ENCODE results near the gene ANP32B. TPM values are rescaled to one million over a fixed set of nuclear protein-coding genes. Genes with fewer than 3 reads are reported as not detected.

Gene ANP32B
- total and polyA plus RNA-seq, 2 donors (not counting 1 experiment from before 2014, with no cell fraction given) = 17.6 to 138 TPM

DNA sequence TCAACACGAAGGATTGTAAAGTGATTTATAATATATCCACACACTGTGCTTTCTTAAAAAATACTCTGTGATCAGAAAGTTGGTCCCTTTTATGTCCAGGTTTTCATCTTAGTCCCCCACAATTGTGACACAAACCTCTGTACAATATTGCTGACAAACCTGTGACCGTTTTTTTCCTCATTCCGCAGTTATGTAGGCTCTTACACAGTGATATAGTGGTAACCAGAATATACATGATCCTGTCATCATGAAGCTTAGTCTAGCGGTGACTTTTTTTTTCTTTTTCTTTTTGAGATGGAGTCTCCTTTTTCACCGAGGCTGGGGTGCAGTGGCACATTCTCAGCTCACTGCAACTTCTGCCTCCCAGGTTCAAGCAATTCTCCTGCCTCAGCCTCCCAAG, 8.7 kb downstream of the ANP32B start:
- peak overlapping the region in 1 of 2 donors; percentile 31 for H3K27ac ChIP-seq (ENCODE audit: low read length in 2 of 2)

DNA sequence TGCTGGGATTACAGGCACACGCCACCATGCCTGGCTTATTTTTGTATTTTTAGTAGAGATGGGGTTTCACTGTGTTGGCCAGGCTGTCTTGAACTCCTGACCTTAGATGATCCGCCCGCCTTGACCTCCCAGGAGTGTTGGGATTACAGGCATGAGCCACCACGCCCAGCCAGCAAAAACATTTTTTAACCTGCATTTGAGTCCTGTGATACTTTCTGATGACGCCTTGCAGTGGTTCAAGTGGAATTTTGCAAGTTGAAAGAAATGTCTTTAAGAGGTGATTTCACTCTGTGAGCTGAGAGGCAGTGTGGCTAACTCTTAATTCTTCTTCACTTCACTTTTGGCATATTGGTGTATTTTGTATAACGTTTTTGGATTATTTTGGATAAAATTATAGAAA, 9.1 kb downstream of the ANP32B start:
- Histone ChIP-seq H2AFZ (ENCODE audit: insufficient read depth, low read depth, low read length, poor library complexity, severe bottlenecking) (no peak overlapping the region), H3K27ac (ENCODE audit: low read length in 2 of 2) (peak overlapping the region in 1 of 2 donors; percentile 31), H4K20me1 (ENCODE audit: control insufficient read depth, insufficient read depth, low read length, poor library complexity, severe bottlenecking) (peaks cover 19% of the 10 kb centered on the region), H3K4me2 (replicated peaks; ENCODE audit: low read depth, low read length, poor library complexity, severe bottlenecking) (no peak overlapping the region), H3K36me3 (replicated peaks in 1 of 2; ENCODE audit: control extremely low read depth in 1 of 2, control insufficient read depth in 1 of 2, extremely low read depth in 1 of 2, insufficient read depth in 2 of 2, low read length in 1 of 2) (peaks cover 0 to 23% of the 10 kb centered on the region in 2 experiments), H3K9ac (ENCODE audit: low read length) (no peak overlapping the region), H3K4me3 (ENCODE audit: control extremely low read depth in 1 of 5, extremely low read depth in 1 of 5, insufficient read depth in 1 of 5, low read depth in 2 of 5, low read length in 4 of 5) (no peak overlapping the region), H3K27me3 (replicated peaks in 1 of 4; ENCODE audit: control extremely low read depth in 1 of 4, control insufficient read depth in 3 of 4, insufficient read depth in 4 of 4, low read length in 3 of 4) (no peaks in the 10 kb centered on the region), H3K79me2 (ENCODE audit: control insufficient read depth, insufficient read depth, low read length) (peaks cover 99% of the 10 kb centered on the region), H3K9me3 (ENCODE audit: control extremely low read depth in 1 of 3, control insufficient read depth in 2 of 3, insufficient read depth in 1 of 3, low read length in 2 of 3) (no peaks in the 10 kb centered on the region), H3K4me1 (ENCODE audit: control insufficient read depth in 2 of 2, insufficient read depth in 2 of 2, low read length in 2 of 2) (peaks cover 38 to 42% of the 10 kb centered on the region in 2 donors)
- no peak for TF ChIP-seq EZH2 (IDR thresholded peaks at IDR 0.05; ENCODE audit: borderline replicate concordance, insufficient read depth, low read depth, low read length, poor library complexity, severe bottlenecking)
- Mint-ChIP-seq H3K4me3 (no peak overlapping the region), H3K9me3 (ENCODE audit: insufficient read depth) (no peaks in the 10 kb centered on the region), H3K27ac (peak overlapping the region; percentile 22), H3K4me1 (peaks cover 77% of the 10 kb centered on the region), H3K27me3 (no peaks in the 10 kb centered on the region)
- intact Hi-C loops (cut with micrococcal nuclease) = no loop called here
- ChIA-PET POLR2A (interaction anchor here (1.9 kb wide), 1 partner anchor 9 kb away, joined by 5 read pairs; the partner anchor contains the start of gene ANP32B), CTCF (interaction anchor here (0.7 to 1.4 kb wide), 3 partner anchors 43 to 309 kb away, joined by 3 to 4 read pairs (median 3); no protein-coding TSS in a partner anchor)
- 97% methylated on average over 4 of the region's 6 CpGs for WGBS (ENCODE audit: insufficient coverage)
- ATAC-seq (ENCODE audit: low read depth) = no peak
- no peak for DNase-seq

More for the DNA sequence above, 8.7 kb downstream of the ANP32B start:
- H3K9me3 ChIP-seq (ENCODE audit: control extremely low read depth in 1 of 3, control insufficient read depth in 2 of 3, insufficient read depth in 1 of 3, low read length in 2 of 3) = no peaks in the 10 kb centered on the region
- no peak for ATAC-seq (ENCODE audit: low read depth)
- peaks cover 80% of the 10 kb centered on the region for H3K4me1 Mint-ChIP-seq
- H3K27ac Mint-ChIP-seq = peak overlapping the region; percentile 22
- H3K4me2 ChIP-seq (replicated peaks; ENCODE audit: low read depth, low read length, poor library complexity, severe bottlenecking) = no peak overlapping the region
- H3K27me3 Mint-ChIP-seq = no peaks in the 10 kb centered on the region
- DNase-seq = no peak
- H3K9ac ChIP-seq (ENCODE audit: low read length) = no peak overlapping the region
- intact Hi-C loops (cut with micrococcal nuclease) = loop anchor here (2.0 kb wide), 1 partner anchor 43 kb away; no protein-coding TSS in a partner anchor
- peaks cover 19% of the 10 kb centered on the region for H4K20me1 ChIP-seq (ENCODE audit: control insufficient read depth, insufficient read depth, low read length, poor library complexity, severe bottlenecking)
- ChIA-PET CTCF (interaction anchor here (1.4 kb wide), 2 partner anchors 43 to 46 kb away, joined by 3 to 4 read pairs; no protein-coding TSS in a partner anchor), POLR2A (interaction anchor here (1.9 kb wide), 1 partner anchor 8 kb away, joined by 5 read pairs; the partner anchor contains the start of gene ANP32B)
- no peak for TF ChIP-seq EZH2 (IDR thresholded peaks at IDR 0.05; ENCODE audit: borderline replicate concordance, insufficient read depth, low read depth, low read length, poor library complexity, severe bottlenecking)
- TF ChIP-seq, protein P1, sequence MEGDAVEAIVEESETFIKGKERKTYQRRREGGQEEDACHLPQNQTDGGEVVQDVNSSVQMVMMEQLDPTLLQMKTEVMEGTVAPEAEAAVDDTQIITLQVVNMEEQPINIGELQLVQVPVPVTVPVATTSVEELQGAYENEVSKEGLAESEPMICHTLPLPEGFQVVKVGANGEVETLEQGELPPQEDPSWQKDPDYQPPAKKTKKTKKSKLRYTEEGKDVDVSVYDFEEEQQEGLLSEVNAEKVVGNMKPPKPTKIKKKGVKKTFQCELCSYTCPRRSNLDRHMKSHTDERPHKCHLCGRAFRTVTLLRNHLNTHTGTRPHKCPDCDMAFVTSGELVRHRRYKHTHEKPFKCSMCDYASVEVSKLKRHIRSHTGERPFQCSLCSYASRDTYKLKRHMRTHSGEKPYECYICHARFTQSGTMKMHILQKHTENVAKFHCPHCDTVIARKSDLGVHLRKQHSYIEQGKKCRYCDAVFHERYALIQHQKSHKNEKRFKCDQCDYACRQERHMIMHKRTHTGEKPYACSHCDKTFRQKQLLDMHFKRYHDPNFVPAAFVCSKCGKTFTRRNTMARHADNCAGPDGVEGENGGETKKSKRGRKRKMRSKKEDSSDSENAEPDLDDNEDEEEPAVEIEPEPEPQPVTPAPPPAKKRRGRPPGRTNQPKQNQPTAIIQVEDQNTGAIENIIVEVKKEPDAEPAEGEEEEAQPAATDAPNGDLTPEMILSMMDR (IDR thresholded peaks at IDR 0.05) = no peak
- no peaks in the 10 kb centered on the region for H3K9me3 Mint-ChIP-seq (ENCODE audit: insufficient read depth)
- no peak overlapping the region for H2AFZ ChIP-seq (ENCODE audit: insufficient read depth, low read depth, low read length, poor library complexity, severe bottlenecking)
- no peak overlapping the region for H3K4me3 ChIP-seq (ENCODE audit: control extremely low read depth in 1 of 5, extremely low read depth in 1 of 5, insufficient read depth in 1 of 5, low read depth in 2 of 5, low read length in 4 of 5)
- H3K36me3 ChIP-seq (replicated peaks in 1 of 2; ENCODE audit: control extremely low read depth in 1 of 2, control insufficient read depth in 1 of 2, extremely low read depth in 1 of 2, insufficient read depth in 2 of 2, low read length in 1 of 2) = peaks cover 0 to 19% of the 10 kb centered on the region in 2 experiments
- peak overlapping the region; percentile 32 for H3K4me3 Mint-ChIP-seq
- peaks cover 99% of the 10 kb centered on the region for H3K79me2 ChIP-seq (ENCODE audit: control insufficient read depth, insufficient read depth, low read length)
- WGBS (ENCODE audit: insufficient coverage) = no CpG with 5 or more reads among the region's 5 CpGs
- H3K27me3 ChIP-seq (replicated peaks in 1 of 4; ENCODE audit: control extremely low read depth in 1 of 4, control insufficient read depth in 3 of 4, insufficient read depth in 4 of 4, low read length in 3 of 4) = no peaks in the 10 kb centered on the region
- H3K4me1 ChIP-seq (ENCODE audit: control insufficient read depth in 2 of 2, insufficient read depth in 2 of 2, low read length in 2 of 2) = peaks cover 42% of the 10 kb centered on the region in 2 donors

All from B cell (primary cell).